ENCODE results near the gene NMS. TPM values are rescaled to one million over a fixed set of nuclear protein-coding genes. Genes with fewer than 3 reads are reported as not detected.

The NMS gene
- total RNA-seq, 5 donors from 2014 or later (not counting 1 experiment from before 2014, with no cell fraction given): not detected

DNA sequence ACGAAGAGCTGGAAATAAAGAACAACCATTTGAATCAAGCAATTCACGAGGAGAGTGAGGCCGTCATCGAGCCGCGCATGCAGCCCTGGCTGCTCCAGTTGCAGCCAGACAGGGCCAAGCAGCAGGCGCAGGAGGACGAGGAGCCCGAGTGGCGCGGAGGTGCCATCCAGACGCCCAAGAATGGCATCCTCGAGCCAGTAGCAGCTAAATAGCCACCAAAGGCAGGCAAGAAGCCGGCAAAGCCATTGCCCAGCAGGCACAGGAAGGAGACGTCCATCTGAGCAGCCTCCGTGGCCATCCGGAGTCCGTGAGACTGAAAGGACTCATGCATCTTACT is 43.9 kb upstream of the NMS start:
- WGBS (ENCODE audit: insufficient coverage): 87% methylated on average over 18 of the region's 18 CpGs
- Mint-ChIP-seq H3K27ac (no peak overlapping the region), H3K4me3 (no peak overlapping the region), H3K36me3 (no peaks in the 10 kb centered on the region), H3K27me3 (peaks cover 10% of the 10 kb centered on the region in 2 donors), H3K4me1 (peaks cover 6 to 13% (median 6%) of the 10 kb centered on the region in 3 donors), H3K9me3 (peaks cover 0 to 6% (median 0%) of the 10 kb centered on the region in 3 donors)
- H3K4me3 ChIP-seq (ENCODE audit: control insufficient read depth in 1 of 2, extremely low read depth in 1 of 2, low read length in 1 of 2): no peak overlapping the region
- no peaks in the 10 kb centered on the region for H3K27me3 ChIP-seq (replicated peaks in 1 of 2; ENCODE audit: control insufficient read depth in 2 of 2, extremely low read depth in 1 of 2, insufficient read depth in 2 of 2, low read length in 1 of 2)
- no peaks in the 10 kb centered on the region for H3K4me1 ChIP-seq (ENCODE audit: control insufficient read depth in 1 of 2, extremely low read depth in 1 of 2, insufficient read depth in 2 of 2, low read length in 2 of 2)
- CTCF ChIA-PET: no interaction called here
- no peaks in the 10 kb centered on the region for H3K36me3 ChIP-seq (ENCODE audit: control insufficient read depth in 2 of 2, extremely low read depth in 1 of 2, insufficient read depth in 1 of 2, low read length in 1 of 2)
- no peak for ATAC-seq (replicated peaks in 1 of 4)
- H3K27ac ChIP-seq (ENCODE audit: low read length): no peak overlapping the region
- POLR2A ChIA-PET: no interaction called here
- DNase-seq: no peak
- no peaks in the 10 kb centered on the region for H3K9me3 ChIP-seq

DNA sequence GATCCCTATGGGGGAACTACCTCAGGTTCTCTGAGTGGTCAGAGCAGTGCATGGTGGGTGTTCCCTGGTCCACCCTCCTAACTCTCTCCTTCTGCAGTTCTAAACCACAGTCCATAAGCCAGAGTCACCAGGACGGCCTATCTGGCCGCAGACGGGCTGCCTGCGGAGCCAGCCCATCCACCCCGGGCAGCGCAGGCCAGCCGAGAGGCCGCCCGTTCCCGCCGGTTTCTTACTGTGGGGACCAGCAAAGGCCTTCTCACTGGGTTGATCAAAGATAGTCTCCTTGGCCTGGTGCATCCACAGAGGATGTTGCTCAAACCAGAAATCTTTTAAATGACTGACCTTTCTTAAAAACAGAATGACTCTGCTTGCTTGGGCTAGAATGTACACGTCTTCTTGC is 43.2 kb upstream of the NMS start:
- Mint-ChIP-seq H3K27ac (no peak overlapping the region), H3K9me3 (peaks cover 0 to 6% (median 0%) of the 10 kb centered on the region in 3 donors), H3K4me3 (no peak overlapping the region), H3K4me1 (peaks cover 6 to 13% (median 6%) of the 10 kb centered on the region in 3 donors), H3K36me3 (no peaks in the 10 kb centered on the region), H3K27me3 (peaks cover 10% of the 10 kb centered on the region in 2 donors)
- Histone ChIP-seq H3K4me1 (ENCODE audit: control insufficient read depth in 1 of 2, extremely low read depth in 1 of 2, insufficient read depth in 2 of 2, low read length in 2 of 2) (no peaks in the 10 kb centered on the region), H3K9me3 (no peaks in the 10 kb centered on the region), H3K36me3 (ENCODE audit: control insufficient read depth in 2 of 2, extremely low read depth in 1 of 2, insufficient read depth in 1 of 2, low read length in 1 of 2) (no peaks in the 10 kb centered on the region), H3K27ac (ENCODE audit: low read length) (no peak overlapping the region), H3K4me3 (ENCODE audit: control insufficient read depth in 1 of 2, extremely low read depth in 1 of 2, low read length in 1 of 2) (no peak overlapping the region), H3K27me3 (replicated peaks in 1 of 2; ENCODE audit: control insufficient read depth in 2 of 2, extremely low read depth in 1 of 2, insufficient read depth in 2 of 2, low read length in 1 of 2) (no peaks in the 10 kb centered on the region)
- ChIA-PET POLR2A (no interaction called here), CTCF (interaction anchor here in 1 of 2 donors (1.0 kb wide), 1 partner anchor 10 kb away, joined by 3 read pairs; no protein-coding TSS in a partner anchor)
- ATAC-seq (replicated peaks in 1 of 4) (no peak), DNase-seq (no peak)
- 97% methylated on average over 11 of the region's 12 CpGs for WGBS (ENCODE audit: insufficient coverage)

DNA sequence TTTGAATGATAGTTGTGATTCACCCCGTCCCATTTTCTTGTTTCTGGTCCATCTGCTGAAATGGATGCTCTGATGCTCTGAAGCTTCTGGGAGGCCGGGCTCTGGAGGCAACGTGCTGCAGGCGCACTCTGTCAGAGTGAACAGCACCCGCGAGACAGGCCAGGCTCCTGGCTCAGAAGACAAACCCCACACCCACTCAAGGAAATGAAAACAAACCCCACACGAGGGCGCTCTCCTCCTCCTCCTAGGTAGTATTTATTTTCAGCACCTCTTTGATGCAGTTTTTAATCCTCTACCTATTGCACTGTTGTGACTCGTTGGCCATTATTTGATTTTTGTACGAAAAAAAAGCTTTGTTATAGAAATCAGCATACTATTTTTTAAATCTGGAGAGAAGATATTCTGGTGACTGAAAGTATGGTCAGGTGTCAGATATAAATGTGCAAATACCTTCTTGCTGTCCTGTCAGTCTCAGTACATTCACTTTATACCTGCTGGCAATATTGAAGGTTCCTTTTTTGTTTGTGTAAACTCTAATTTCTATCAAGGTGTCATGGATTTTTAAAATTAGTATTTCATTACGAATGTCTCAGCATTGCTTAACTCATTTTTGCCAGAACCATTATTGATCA is 42.5 kb upstream of the NMS start:
- H3K4me3 Mint-ChIP-seq: no peak overlapping the region
- Histone ChIP-seq H3K4me1 (ENCODE audit: control insufficient read depth in 1 of 2, extremely low read depth in 1 of 2, insufficient read depth in 2 of 2, low read length in 2 of 2) (no peaks in the 10 kb centered on the region), H3K27ac (ENCODE audit: low read length) (no peak overlapping the region), H3K36me3 (ENCODE audit: control insufficient read depth in 2 of 2, extremely low read depth in 1 of 2, insufficient read depth in 1 of 2, low read length in 1 of 2) (no peaks in the 10 kb centered on the region), H3K9me3 (no peaks in the 10 kb centered on the region), H3K27me3 (replicated peaks in 1 of 2; ENCODE audit: control insufficient read depth in 2 of 2, extremely low read depth in 1 of 2, insufficient read depth in 2 of 2, low read length in 1 of 2) (no peaks in the 10 kb centered on the region), H3K4me3 (ENCODE audit: control insufficient read depth in 1 of 2, extremely low read depth in 1 of 2, low read length in 1 of 2) (no peak overlapping the region)
- ChIA-PET CTCF (interaction anchor here in 1 of 2 donors (0.7 to 1.0 kb wide), 2 partner anchors 9 to 11 kb away, joined by 3 read pairs; no protein-coding TSS in a partner anchor), POLR2A (no interaction called here)
- H3K9me3 Mint-ChIP-seq: peaks cover 0 to 6% (median 0%) of the 10 kb centered on the region in 3 donors
- peak; percentile 31 to 75 (median 60) for DNase-seq
- WGBS (ENCODE audit: insufficient coverage): 39% methylated on average over 5 of the region's 11 CpGs
- ATAC-seq (replicated peaks in 1 of 4): peak; percentile 65 to 84 (median 74)
- peaks cover 6 to 13% (median 6%) of the 10 kb centered on the region in 3 donors for H3K4me1 Mint-ChIP-seq
- no peak overlapping the region for H3K27ac Mint-ChIP-seq
- no peaks in the 10 kb centered on the region for H3K36me3 Mint-ChIP-seq
- peaks cover 10% of the 10 kb centered on the region in 2 donors for H3K27me3 Mint-ChIP-seq

DNA sequence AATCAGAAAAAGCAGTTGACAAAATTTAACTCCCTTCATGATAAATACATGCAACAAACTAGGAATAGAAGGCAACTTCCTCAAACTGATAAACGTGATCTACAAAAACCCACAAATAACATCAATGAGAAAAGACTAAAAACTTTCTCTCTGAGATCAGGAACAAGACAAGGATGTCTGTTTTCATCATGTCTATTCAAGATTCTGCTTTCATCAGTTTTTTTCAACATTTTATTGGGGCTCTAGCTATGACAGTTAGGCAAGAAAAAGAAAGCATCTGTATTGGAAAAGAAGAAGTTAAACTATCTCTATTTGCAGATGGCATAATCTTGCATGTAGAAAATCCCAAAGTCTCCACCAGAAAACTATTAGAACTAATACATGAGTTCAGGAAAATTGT is 40.6 kb upstream of the NMS start:
- no peaks in the 10 kb centered on the region for H3K9me3 ChIP-seq
- no peak for DNase-seq
- H3K27me3 ChIP-seq (replicated peaks in 1 of 2; ENCODE audit: control insufficient read depth in 2 of 2, extremely low read depth in 1 of 2, insufficient read depth in 2 of 2, low read length in 1 of 2): no peaks in the 10 kb centered on the region
- no peak overlapping the region for H3K27ac ChIP-seq (ENCODE audit: low read length)
- POLR2A ChIA-PET: no interaction called here
- no peaks in the 10 kb centered on the region for H3K4me1 ChIP-seq (ENCODE audit: control insufficient read depth in 1 of 2, extremely low read depth in 1 of 2, insufficient read depth in 2 of 2, low read length in 2 of 2)
- H3K9me3 Mint-ChIP-seq: peaks cover 0 to 6% (median 0%) of the 10 kb centered on the region in 3 donors
- no peak overlapping the region for H3K4me3 Mint-ChIP-seq
- no peak overlapping the region for H3K4me3 ChIP-seq (ENCODE audit: control insufficient read depth in 1 of 2, extremely low read depth in 1 of 2, low read length in 1 of 2)
- CTCF ChIA-PET: no interaction called here
- no peak overlapping the region for H3K27ac Mint-ChIP-seq
- ATAC-seq (replicated peaks in 1 of 4): no peak
- no CpG with 5 or more reads among the region's 1 CpG for WGBS (ENCODE audit: insufficient coverage)
- H3K4me1 Mint-ChIP-seq: peaks cover 6 to 13% (median 6%) of the 10 kb centered on the region in 3 donors
- no peaks in the 10 kb centered on the region for H3K36me3 Mint-ChIP-seq
- H3K27me3 Mint-ChIP-seq: peaks cover 6 to 10% of the 10 kb centered on the region in 2 donors
- no peaks in the 10 kb centered on the region for H3K36me3 ChIP-seq (ENCODE audit: control insufficient read depth in 2 of 2, extremely low read depth in 1 of 2, insufficient read depth in 1 of 2, low read length in 1 of 2)

DNA sequence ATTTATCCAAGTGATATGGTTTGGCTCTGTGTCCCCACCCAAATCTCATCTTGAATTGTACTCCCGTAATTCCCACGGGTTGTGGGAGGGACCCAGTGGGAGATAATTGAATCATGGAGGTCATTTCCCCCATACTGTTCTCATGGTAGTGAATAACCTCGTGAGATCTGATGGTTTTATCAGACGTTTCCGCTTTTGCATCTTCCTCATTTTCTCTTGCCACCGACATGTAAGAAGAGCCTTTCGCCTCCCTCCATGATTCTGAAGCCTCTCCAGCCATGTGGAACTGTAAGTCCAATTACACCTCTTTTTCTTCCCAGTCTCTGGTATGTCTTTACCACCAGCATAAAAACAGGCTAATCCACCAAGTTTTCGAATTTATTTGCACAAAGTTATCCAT is 32.5 kb upstream of the NMS start:
- no peaks in the 10 kb centered on the region for H3K9me3 Mint-ChIP-seq
- H3K36me3 ChIP-seq (ENCODE audit: control insufficient read depth in 2 of 2, extremely low read depth in 1 of 2, insufficient read depth in 1 of 2, low read length in 1 of 2): no peaks in the 10 kb centered on the region
- ATAC-seq (replicated peaks in 1 of 4) (no peak), DNase-seq (no peak)
- no peak overlapping the region for H3K27ac Mint-ChIP-seq
- H3K4me3 ChIP-seq (ENCODE audit: control insufficient read depth in 1 of 2, extremely low read depth in 1 of 2, low read length in 1 of 2): no peak overlapping the region
- H3K4me1 ChIP-seq (ENCODE audit: control insufficient read depth in 1 of 2, extremely low read depth in 1 of 2, insufficient read depth in 2 of 2, low read length in 2 of 2): no peaks in the 10 kb centered on the region
- POLR2A ChIA-PET: no interaction called here
- H3K36me3 Mint-ChIP-seq: no peaks in the 10 kb centered on the region
- no peaks in the 10 kb centered on the region for H3K9me3 ChIP-seq
- H3K27ac ChIP-seq (ENCODE audit: low read length): no peak overlapping the region
- CTCF ChIA-PET: no interaction called here
- no peak overlapping the region for H3K4me3 Mint-ChIP-seq
- 80% methylated on average over 6 of the region's 8 CpGs for WGBS (ENCODE audit: insufficient coverage)
- peaks cover 0 to 5% of the 10 kb centered on the region in 2 experiments for H3K27me3 ChIP-seq (replicated peaks in 1 of 2; ENCODE audit: control insufficient read depth in 2 of 2, extremely low read depth in 1 of 2, insufficient read depth in 2 of 2, low read length in 1 of 2)
- H3K4me1 Mint-ChIP-seq: no peaks in the 10 kb centered on the region
- peaks cover 18% of the 10 kb centered on the region in 2 donors for H3K27me3 Mint-ChIP-seq

DNA sequence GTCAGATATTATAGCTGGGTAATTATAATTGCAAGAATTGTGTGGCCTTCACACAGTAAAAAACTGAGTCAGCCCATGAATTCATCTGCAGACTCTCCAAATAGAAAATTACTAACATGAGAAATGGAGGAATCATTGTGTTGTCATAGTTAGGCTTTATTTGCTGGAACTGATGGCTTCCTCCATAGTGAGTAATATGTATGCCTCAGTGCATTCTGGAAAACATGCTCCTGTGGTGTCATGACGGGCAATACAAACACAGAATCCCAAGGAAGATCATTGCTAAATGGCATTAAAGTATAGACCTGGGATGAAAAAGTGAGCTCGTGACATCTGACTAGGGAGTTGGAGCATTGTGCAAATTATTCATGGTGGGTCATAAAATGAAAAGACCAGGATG is 23.6 kb upstream of the NMS start:
- H3K9me3 Mint-ChIP-seq: no peaks in the 10 kb centered on the region
- 100% methylated on average over 1 of the region's 2 CpGs for WGBS (ENCODE audit: insufficient coverage)
- H3K27me3 ChIP-seq (replicated peaks in 1 of 2; ENCODE audit: control insufficient read depth in 2 of 2, extremely low read depth in 1 of 2, insufficient read depth in 2 of 2, low read length in 1 of 2): no peaks in the 10 kb centered on the region
- no peaks in the 10 kb centered on the region for H3K36me3 ChIP-seq (ENCODE audit: control insufficient read depth in 2 of 2, extremely low read depth in 1 of 2, insufficient read depth in 1 of 2, low read length in 1 of 2)
- no peaks in the 10 kb centered on the region for H3K4me1 Mint-ChIP-seq
- DNase-seq (no peak), ATAC-seq (replicated peaks in 1 of 4) (no peak)
- H3K9me3 ChIP-seq: no peaks in the 10 kb centered on the region
- H3K27ac ChIP-seq (ENCODE audit: low read length): no peak overlapping the region
- H3K4me3 ChIP-seq (ENCODE audit: control insufficient read depth in 1 of 2, extremely low read depth in 1 of 2, low read length in 1 of 2): no peak overlapping the region
- no peak overlapping the region for H3K4me3 Mint-ChIP-seq
- no peaks in the 10 kb centered on the region for H3K4me1 ChIP-seq (ENCODE audit: control insufficient read depth in 1 of 2, extremely low read depth in 1 of 2, insufficient read depth in 2 of 2, low read length in 2 of 2)
- POLR2A ChIA-PET: no interaction called here
- no peak overlapping the region for H3K27ac Mint-ChIP-seq
- H3K27me3 Mint-ChIP-seq: peaks cover 0 to 3% of the 10 kb centered on the region in 2 donors
- no peaks in the 10 kb centered on the region for H3K36me3 Mint-ChIP-seq
- CTCF ChIA-PET: no interaction called here

DNA sequence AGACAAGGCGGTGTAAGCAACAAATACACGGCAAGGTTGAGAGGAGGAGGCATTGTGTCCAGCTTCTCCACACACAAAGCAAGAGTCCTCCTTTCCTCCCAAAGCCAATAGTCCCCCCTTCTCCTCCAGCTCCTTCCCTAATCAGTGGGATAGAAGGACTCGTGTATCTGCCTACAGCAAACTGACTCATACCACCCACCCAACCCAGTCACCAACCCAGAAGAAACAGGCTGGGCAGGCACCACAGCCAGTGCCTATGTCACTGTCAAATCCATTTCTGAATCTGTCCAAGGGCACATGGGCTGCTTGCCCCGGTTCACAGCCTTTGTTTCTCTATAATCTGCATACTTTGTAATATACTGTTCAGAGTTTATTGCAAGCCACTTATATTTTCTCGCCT is 19.2 kb upstream of the NMS start:
- Histone ChIP-seq H3K27me3 (replicated peaks in 1 of 2; ENCODE audit: control insufficient read depth in 2 of 2, extremely low read depth in 1 of 2, insufficient read depth in 2 of 2, low read length in 1 of 2) (no peaks in the 10 kb centered on the region), H3K27ac (ENCODE audit: low read length) (no peak overlapping the region), H3K36me3 (ENCODE audit: control insufficient read depth in 2 of 2, extremely low read depth in 1 of 2, insufficient read depth in 1 of 2, low read length in 1 of 2) (no peaks in the 10 kb centered on the region), H3K4me3 (ENCODE audit: control insufficient read depth in 1 of 2, extremely low read depth in 1 of 2, low read length in 1 of 2) (no peak overlapping the region), H3K4me1 (ENCODE audit: control insufficient read depth in 1 of 2, extremely low read depth in 1 of 2, insufficient read depth in 2 of 2, low read length in 2 of 2) (no peaks in the 10 kb centered on the region), H3K9me3 (no peaks in the 10 kb centered on the region)
- no peak for ATAC-seq (replicated peaks in 1 of 4)
- ChIA-PET CTCF (no interaction called here), POLR2A (no interaction called here)
- peaks cover 10% of the 10 kb centered on the region in 2 donors for H3K27me3 Mint-ChIP-seq
- WGBS (ENCODE audit: insufficient coverage): 82% methylated on average over 2 of the region's 5 CpGs
- no peak overlapping the region for H3K27ac Mint-ChIP-seq
- no peak for DNase-seq
- H3K36me3 Mint-ChIP-seq: no peaks in the 10 kb centered on the region
- no peaks in the 10 kb centered on the region for H3K4me1 Mint-ChIP-seq
- no peak overlapping the region for H3K4me3 Mint-ChIP-seq
- peaks cover 0 to 3% (median 0%) of the 10 kb centered on the region in 3 donors for H3K9me3 Mint-ChIP-seq

All from T-cell (primary cell).